GM12878 (cell line): Measurements from ENCODE around the gene RPL37. TPM values are rescaled to one million over a fixed set of nuclear protein-coding genes. Genes with fewer than 3 reads are reported as not detected.

ENCODE experiments used
- ATAC-seq: fragments of 200-7000 bp; cut with Tn5 transposase; 3 replicates; pipeline ENCODE4 v1.9.1; 2020; ENCODE audit warnings: mild to moderate bottlenecking, moderate library complexity
- BruUV-seq: library from RNA; stranded (reverse); fragments of 400-500 nt; replicated peaks from 2 replicates; lab custom pipeline; 2021; lab: Mats Ljungman, UMichigan
- CTCF ChIA-PET: fragments of 300-600 bp; sonication (Branson Sonifier 250); formaldehyde crosslinking; extraction: SDS; loops from one replicate; lab custom pipeline; 2021; ENCODE audit warnings: inconsistent platforms; lab: Yijun Ruan, JAX
- POLR2A ChIA-PET: fragments of 350-600 bp; formaldehyde crosslinking; extraction: SDS; loops from one replicate; lab custom pipeline; 2021; ENCODE audit warnings: inconsistent platforms; lab: Charles Lee
- RAD21 ChIA-PET: fragments of 300-600 bp; sonication (Branson Sonifier 250); formaldehyde crosslinking; loops from one replicate; lab custom pipeline; 2023; ENCODE audit warnings: antibody characterized with exemption; ENCODE audit not compliant: unreplicated experiment; lab: Charles Lee
- SMC1A ChIA-PET: fragments of 300-600 bp; sonication (Branson Sonifier 250); formaldehyde crosslinking; loops from one replicate; lab custom pipeline; 2023; ENCODE audit not compliant: unreplicated experiment, uncharacterized antibody; lab: Charles Lee
- DNase-seq: peaks from one replicate; pipeline ENCODE4 v3.0.0-alpha.2; 2011; ENCODE audit warnings: low read depth, low spot score
- FAIRE-seq: peaks from 3 replicates; lab custom pipeline; 2011; peaks lifted over from hg19 to GRCh38; lab: Jason Lieb, UNC
- H2AFZ ChIP-seq: 2 replicates; pipeline ENCODE4 v1.6.0; 2011; ENCODE audit warnings: low read depth, low read length, control low read depth; ENCODE audit not compliant: control insufficient read depth
- H3K27ac ChIP-seq: 2 replicates; pipeline ENCODE4 v1.5.1; 2011; ENCODE audit warnings: control low read depth; ENCODE audit not compliant: control insufficient read depth, insufficient read depth
- H3K27me3 ChIP-seq, 2 experiments: replicated peaks in 1 of 2; 2 replicates each; pipeline versions ENCODE4 v1.6.0 to v1.6.1; 2011; ENCODE audit warnings: low read length in 1 of 2; ENCODE audit not compliant: control insufficient read depth in 2 of 2, insufficient read depth in 2 of 2
- H3K36me3 ChIP-seq, 2 experiments: 2 replicates each; pipeline ENCODE4 v1.5.1; 2011; ENCODE audit warnings: low read length in 1 of 2; ENCODE audit not compliant: control insufficient read depth in 2 of 2, insufficient read depth in 2 of 2
- H3K4me1 ChIP-seq: 2 replicates; pipeline ENCODE4 v1.6.1; 2011; ENCODE audit warnings: mild to moderate bottlenecking, low read length, moderate library complexity, mixed read lengths; ENCODE audit not compliant: control insufficient read depth, insufficient read depth
- H3K4me2 ChIP-seq: 2 replicates; pipeline ENCODE4 v1.6.0; 2011; ENCODE audit warnings: control low read depth; ENCODE audit not compliant: control insufficient read depth, insufficient read depth
- H3K4me3 ChIP-seq: fragments of 200-600 bp; sonication (generic); 2 replicates; pipeline ENCODE4 v1.5.1; 2016
- H3K79me2 ChIP-seq: 2 replicates; pipeline ENCODE4 v1.6.0; 2011; ENCODE audit warnings: low read length; ENCODE audit not compliant: control insufficient read depth, insufficient read depth
- H3K9ac ChIP-seq: 2 replicates; pipeline ENCODE4 v1.8.0; 2011; ENCODE audit warnings: low read length, control low read depth, mixed read lengths; ENCODE audit not compliant: control insufficient read depth, insufficient read depth
- H3K9me3 ChIP-seq: replicated peaks from 3 replicates; pipeline ENCODE4 v1.5.1; 2011; ENCODE audit warnings: mild to moderate bottlenecking, low read length; ENCODE audit not compliant: control insufficient read depth, insufficient read depth
- H4K20me1 ChIP-seq: 2 replicates; pipeline ENCODE4 v1.6.0; 2011; ENCODE audit not compliant: control insufficient read depth, insufficient read depth
- NFYB ChIP-seq: IDR thresholded peaks from 2 replicates; pipeline ENCODE4 v1.6.1; 2011; ENCODE audit warnings: low read depth, mild to moderate bottlenecking, low read length, improper control_type of control experiment, moderate library complexity; ENCODE audit not compliant: insufficient read depth
- PAX5 ChIP-seq: IDR thresholded peaks from 2 replicates; pipeline ENCODE4 v1.6.1; 2011; ENCODE audit warnings: low read depth, low read length, borderline replicate concordance
- RB1 ChIP-seq: fragments of 450-650 bp; formaldehyde crosslinking; IDR thresholded peaks from 2 replicates; pipeline ENCODE4 v1.6.1; 2017; ENCODE audit warnings: mild to moderate bottlenecking, borderline replicate concordance
- SMARCA5 ChIP-seq: fragments of 450-650 bp; IDR thresholded peaks from 2 replicates; pipeline ENCODE4 v1.6.1; 2017; ENCODE audit warnings: mild to moderate bottlenecking
- SP1 ChIP-seq: IDR thresholded peaks from one replicate; pipeline ENCODE4 v1.6.1; 2011; ENCODE audit warnings: low read depth, low read length
- SRF ChIP-seq, 2 experiments: IDR thresholded peaks; 2 replicates each; pipeline ENCODE4 v1.6.1; 2011; ENCODE audit warnings: low read depth in 2 of 2, low read length in 2 of 2, mild to moderate bottlenecking in 1 of 2, moderate library complexity in 1 of 2
- SUPT20H ChIP-seq: IDR thresholded peaks from 2 replicates; pipeline ENCODE4 v1.6.1; 2011; ENCODE audit warnings: low read depth, mild to moderate bottlenecking, low read length, moderate library complexity, borderline replicate concordance; ENCODE audit not compliant: control insufficient read depth
- in situ Hi-C: fragments of 300-500 bp; cut with MboI; formaldehyde crosslinking; loops from 9 replicates; pipeline ENCODE4 v1.14.3; 2018; ENCODE audit warnings: mixed read lengths
- intact Hi-C: fragments of 100-400 bp; cut with micrococcal nuclease; formaldehyde crosslinking; loops from one replicate; pipeline ENCODE4 v1.14.2; 2022; ENCODE audit not compliant: unreplicated experiment
- polyA plus RNA-seq, 11 experiments: library from polyadenylated mRNA; depleted of rRNA in 4 of 11; unstranded in 6 of 11; stranded (reverse) in 5 of 11; fragments of >200 nt; fragmentation: Nextera tagmentation in 4 of 11; fragmentation: Illumina TruSeq in 1 of 11; extraction: Ambion mirVana in 4 of 11; extraction: Trizol in 1 of 11; gene quantifications; 1 replicate in 1 of 11; 2 replicates in 10 of 11; pipeline versions ENCODE4 v1.2.1 to v1.2.3, GENCODE V29; 2011 to 2016; ENCODE audit warnings: inconsistent platforms in 2 of 11, missing spikeins in 2 of 11, low read depth in 1 of 11
- total RNA-seq, 4 experiments: library from RNA; depleted of rRNA in 3 of 4; stranded (reverse); fragments of >200 nt in 3 of 4; fragmentation: Illumina TruSeq in 1 of 4; extraction: Trizol in 1 of 4; gene quantifications; 2 replicates each; pipeline versions ENCODE4 v1.2.1 to v1.2.3, GENCODE V29; 2013 to 2021
- TF ChIP-seq, protein P1 (sequence below): fragments of 450-650 bp; IDR thresholded peaks from 2 replicates; pipeline ENCODE4 v1.6.1; 2017; ENCODE audit warnings: mild to moderate bottlenecking, moderate library complexity
- TF ChIP-seq, protein P2 (sequence below): fragments of 450-650 bp; IDR thresholded peaks from 2 replicates; pipeline ENCODE4 v1.6.1; 2017; ENCODE audit warnings: antibody characterized with exemption, mild to moderate bottlenecking, moderate library complexity
- TF ChIP-seq, protein P3 (sequence below): fragments of 450-650 bp; formaldehyde crosslinking; IDR thresholded peaks from 2 replicates; pipeline ENCODE4 v1.4.0; 2020; ENCODE audit warnings: mild to moderate bottlenecking, moderate library complexity

Gene RPL37
- total and polyA plus RNA-seq, 10 of the 15 experiments (the other 5 are each of a cell fraction or from before 2014, with no cell fraction given): 1,697 to 6,216 (median 3,013) TPM

DNA sequence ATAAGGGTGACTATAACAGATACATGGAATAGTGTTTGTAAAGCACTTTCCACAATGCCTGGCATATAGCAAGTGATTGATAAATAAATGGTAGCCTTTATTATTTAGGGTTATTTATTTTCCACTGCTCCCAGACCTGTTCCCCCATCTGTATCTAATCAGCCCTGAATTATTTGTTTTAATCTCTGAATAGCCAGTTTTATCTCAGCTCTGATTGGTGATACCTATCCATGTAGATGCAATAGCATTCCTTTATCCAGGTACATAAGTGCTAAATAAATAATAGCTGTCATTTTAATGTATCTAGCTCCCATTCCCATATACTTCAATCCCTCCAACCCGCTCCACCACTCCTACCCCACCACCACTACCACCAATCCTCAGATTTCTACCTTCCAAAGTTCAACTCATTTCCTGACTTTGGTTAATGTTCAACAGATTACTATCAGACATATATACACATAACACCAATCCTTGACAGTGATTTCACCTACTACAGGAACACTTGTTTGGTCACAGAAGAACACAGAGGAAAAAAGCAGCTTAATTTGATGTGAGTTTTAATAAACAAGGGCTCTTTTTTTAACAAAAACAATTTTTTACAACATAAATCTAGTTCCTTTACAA, 50.9 kb downstream of the RPL37 start (continued):
- TF ChIP-seq, protein P1, sequence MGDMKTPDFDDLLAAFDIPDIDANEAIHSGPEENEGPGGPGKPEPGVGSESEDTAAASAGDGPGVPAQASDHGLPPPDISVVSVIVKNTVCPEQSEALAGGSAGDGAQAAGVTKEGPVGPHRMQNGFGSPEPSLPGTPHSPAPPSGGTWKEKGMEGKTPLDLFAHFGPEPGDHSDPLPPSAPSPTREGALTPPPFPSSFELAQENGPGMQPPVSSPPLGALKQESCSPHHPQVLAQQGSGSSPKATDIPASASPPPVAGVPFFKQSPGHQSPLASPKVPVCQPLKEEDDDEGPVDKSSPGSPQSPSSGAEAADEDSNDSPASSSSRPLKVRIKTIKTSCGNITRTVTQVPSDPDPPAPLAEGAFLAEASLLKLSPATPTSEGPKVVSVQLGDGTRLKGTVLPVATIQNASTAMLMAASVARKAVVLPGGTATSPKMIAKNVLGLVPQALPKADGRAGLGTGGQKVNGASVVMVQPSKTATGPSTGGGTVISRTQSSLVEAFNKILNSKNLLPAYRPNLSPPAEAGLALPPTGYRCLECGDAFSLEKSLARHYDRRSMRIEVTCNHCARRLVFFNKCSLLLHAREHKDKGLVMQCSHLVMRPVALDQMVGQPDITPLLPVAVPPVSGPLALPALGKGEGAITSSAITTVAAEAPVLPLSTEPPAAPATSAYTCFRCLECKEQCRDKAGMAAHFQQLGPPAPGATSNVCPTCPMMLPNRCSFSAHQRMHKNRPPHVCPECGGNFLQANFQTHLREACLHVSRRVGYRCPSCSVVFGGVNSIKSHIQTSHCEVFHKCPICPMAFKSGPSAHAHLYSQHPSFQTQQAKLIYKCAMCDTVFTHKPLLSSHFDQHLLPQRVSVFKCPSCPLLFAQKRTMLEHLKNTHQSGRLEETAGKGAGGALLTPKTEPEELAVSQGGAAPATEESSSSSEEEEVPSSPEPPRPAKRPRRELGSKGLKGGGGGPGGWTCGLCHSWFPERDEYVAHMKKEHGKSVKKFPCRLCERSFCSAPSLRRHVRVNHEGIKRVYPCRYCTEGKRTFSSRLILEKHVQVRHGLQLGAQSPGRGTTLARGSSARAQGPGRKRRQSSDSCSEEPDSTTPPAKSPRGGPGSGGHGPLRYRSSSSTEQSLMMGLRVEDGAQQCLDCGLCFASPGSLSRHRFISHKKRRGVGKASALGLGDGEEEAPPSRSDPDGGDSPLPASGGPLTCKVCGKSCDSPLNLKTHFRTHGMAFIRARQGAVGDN: no peak
- no peak for TF ChIP-seq SRF (IDR thresholded peaks at IDR 0.05; ENCODE audit: low read depth in 2 of 2, low read length in 2 of 2)
- TF ChIP-seq SP1: no peak
- no peak for TF ChIP-seq RB1
- no peak for TF ChIP-seq PAX5
- no peak for TF ChIP-seq SUPT20H
- no peak for TF ChIP-seq NFYB

DNA sequence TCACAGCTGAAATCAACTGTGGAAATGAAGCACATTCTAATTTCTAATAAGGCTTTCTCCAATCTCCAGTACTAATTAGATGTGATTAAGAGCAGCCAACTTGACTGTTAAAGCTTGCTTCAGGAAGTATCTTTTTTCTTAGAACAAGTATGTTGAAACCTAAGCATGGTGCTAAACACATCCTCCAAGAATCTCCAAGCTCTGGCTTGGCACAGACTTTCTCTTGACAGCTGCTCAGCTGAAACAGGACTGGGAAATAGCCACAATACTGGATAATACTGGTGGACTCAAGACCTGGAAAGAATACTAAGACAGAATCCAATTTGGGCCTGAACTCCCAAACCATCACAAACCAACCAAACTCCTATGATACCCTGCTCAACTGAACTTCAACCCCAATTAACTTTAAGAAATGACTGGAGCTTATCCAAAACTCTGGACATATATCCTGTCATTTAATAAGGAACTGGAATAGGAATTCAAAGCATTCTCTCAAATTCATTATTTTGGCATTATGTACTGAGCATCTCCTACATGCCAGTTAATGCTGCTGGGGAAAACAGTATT, 53.1 kb downstream of the RPL37 start:
- ChIA-PET SMC1A (interaction anchor here (0.6 kb wide), 1 partner anchor 15 kb away, joined by 3 read pairs; no protein-coding TSS in a partner anchor), POLR2A (interaction anchor here (0.9 to 1.0 kb wide), 3 partner anchors 9 to 25 kb away, joined by 3 read pairs; no protein-coding TSS in a partner anchor), CTCF (interaction anchor here (0.5 to 1.4 kb wide), 4 partner anchors 10 to 71 kb away, joined by 3 read pairs; no protein-coding TSS in a partner anchor), RAD21 (no interaction called here)
- no peaks in the 10 kb centered on the region for H3K9me3 ChIP-seq
- no TSS peak for BruUV-seq
- H4K20me1 ChIP-seq: no peaks in the 10 kb centered on the region
- FAIRE-seq: no peak
- DNase-seq: no peak
- in situ Hi-C loops (no loop called here), intact Hi-C loops (no loop called here)
- peaks cover 31% of the 10 kb centered on the region for H3K79me2 ChIP-seq
- no peak overlapping the region for H3K4me2 ChIP-seq
- no peak for ATAC-seq
- no peak overlapping the region for H3K27ac ChIP-seq
- H3K4me3 ChIP-seq: no peak overlapping the region
- H3K9ac ChIP-seq: no peak overlapping the region
- H3K36me3 ChIP-seq: no peaks in the 10 kb centered on the region
- no peaks in the 10 kb centered on the region for H3K27me3 ChIP-seq
- H2AFZ ChIP-seq: no peak overlapping the region
- no peaks in the 10 kb centered on the region for H3K4me1 ChIP-seq
- TF ChIP-seq, protein P2, sequence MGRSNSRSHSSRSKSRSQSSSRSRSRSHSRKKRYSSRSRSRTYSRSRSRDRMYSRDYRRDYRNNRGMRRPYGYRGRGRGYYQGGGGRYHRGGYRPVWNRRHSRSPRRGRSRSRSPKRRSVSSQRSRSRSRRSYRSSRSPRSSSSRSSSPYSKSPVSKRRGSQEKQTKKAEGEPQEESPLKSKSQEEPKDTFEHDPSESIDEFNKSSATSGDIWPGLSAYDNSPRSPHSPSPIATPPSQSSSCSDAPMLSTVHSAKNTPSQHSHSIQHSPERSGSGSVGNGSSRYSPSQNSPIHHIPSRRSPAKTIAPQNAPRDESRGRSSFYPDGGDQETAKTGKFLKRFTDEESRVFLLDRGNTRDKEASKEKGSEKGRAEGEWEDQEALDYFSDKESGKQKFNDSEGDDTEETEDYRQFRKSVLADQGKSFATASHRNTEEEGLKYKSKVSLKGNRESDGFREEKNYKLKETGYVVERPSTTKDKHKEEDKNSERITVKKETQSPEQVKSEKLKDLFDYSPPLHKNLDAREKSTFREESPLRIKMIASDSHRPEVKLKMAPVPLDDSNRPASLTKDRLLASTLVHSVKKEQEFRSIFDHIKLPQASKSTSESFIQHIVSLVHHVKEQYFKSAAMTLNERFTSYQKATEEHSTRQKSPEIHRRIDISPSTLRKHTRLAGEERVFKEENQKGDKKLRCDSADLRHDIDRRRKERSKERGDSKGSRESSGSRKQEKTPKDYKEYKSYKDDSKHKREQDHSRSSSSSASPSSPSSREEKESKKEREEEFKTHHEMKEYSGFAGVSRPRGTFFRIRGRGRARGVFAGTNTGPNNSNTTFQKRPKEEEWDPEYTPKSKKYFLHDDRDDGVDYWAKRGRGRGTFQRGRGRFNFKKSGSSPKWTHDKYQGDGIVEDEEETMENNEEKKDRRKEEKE: no peak
- TF ChIP-seq SMARCA5 (no peak), NFYB (no peak)
- TF ChIP-seq, protein P3, sequence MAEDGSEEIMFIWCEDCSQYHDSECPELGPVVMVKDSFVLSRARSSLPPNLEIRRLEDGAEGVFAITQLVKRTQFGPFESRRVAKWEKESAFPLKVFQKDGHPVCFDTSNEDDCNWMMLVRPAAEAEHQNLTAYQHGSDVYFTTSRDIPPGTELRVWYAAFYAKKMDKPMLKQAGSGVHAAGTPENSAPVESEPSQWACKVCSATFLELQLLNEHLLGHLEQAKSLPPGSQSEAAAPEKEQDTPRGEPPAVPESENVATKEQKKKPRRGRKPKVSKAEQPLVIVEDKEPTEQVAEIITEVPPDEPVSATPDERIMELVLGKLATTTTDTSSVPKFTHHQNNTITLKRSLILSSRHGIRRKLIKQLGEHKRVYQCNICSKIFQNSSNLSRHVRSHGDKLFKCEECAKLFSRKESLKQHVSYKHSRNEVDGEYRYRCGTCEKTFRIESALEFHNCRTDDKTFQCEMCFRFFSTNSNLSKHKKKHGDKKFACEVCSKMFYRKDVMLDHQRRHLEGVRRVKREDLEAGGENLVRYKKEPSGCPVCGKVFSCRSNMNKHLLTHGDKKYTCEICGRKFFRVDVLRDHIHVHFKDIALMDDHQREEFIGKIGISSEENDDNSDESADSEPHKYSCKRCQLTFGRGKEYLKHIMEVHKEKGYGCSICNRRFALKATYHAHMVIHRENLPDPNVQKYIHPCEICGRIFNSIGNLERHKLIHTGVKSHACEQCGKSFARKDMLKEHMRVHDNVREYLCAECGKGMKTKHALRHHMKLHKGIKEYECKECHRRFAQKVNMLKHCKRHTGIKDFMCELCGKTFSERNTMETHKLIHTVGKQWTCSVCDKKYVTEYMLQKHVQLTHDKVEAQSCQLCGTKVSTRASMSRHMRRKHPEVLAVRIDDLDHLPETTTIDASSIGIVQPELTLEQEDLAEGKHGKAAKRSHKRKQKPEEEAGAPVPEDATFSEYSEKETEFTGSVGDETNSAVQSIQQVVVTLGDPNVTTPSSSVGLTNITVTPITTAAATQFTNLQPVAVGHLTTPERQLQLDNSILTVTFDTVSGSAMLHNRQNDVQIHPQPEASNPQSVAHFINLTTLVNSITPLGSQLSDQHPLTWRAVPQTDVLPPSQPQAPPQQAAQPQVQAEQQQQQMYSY (CRISPR knock-in tag): no peak
